GM19238 (cell line): ENCODE measurements around the gene LIG3.
"Not testable (repeated sequence)": the region's sequence is repeated elsewhere in the genome, so short reads cannot be mapped to it uniquely, and the experiment has no call there.

Experiments
- DNase-seq: peaks from one replicate; pipeline ENCODE4 v3.0.0; 2011; ENCODE audit warnings: low spot score; ENCODE audit not compliant: insufficient read length

Gene LIG3

GRCh38 chr17:34980353-34980680, at the start of gene LIG3:
Gene LIG3, plus strand, starts transcription at chr17:34980512. Its CDS starts 2,494 bp downstream, at chr17:34983006.
- DNase-seq = peak; percentile 95

DNA sequence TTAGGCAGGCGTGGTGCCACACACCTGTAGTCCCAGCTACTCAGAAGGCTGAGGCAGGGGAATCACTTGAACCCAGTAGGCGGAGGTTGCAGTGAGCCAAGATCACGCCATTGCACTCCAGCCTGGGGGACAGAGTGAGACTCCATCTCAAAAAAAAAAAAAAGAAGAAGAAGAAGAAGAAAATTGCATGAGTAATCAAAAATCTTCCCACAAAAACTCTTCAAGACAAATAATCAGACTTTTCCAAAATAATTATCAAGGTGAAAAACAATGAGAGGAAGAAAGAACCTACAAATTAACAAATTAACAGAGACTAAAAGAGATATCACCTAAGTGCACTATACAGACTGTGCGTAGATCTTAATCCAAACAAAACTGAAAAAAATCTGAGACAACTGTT, 29.5 kb upstream of the LIG3 start:
- not testable (repeated sequence) for DNase-seq

DNA sequence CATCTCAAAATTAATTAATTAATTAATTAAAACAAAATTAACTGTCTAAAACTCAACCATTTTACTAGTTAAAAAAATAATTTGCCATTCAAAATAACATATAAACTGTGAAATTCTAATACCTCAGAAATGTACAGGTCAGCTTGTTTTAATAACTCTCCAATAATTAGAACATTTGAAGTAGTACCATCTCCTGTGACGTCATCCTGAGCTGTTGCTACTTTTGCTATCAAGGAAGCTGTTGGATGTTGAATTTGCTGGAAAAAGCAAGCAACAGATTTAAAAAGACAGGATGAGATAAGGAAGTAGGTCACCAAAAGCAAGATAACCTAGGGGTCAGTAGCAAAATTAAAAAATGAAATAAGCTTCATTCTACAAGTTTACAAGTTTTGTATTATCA, 21.9 kb upstream of the LIG3 start:
- no peak for DNase-seq

- DNase-seq = peak; percentile 85
Observed at GRCh38 chr17:34961093-34961911, 19.0 kb upstream of the LIG3 start, which contains the start of the genes CCT6B and ZNF830. Gene CCT6B, minus strand, starts transcription at chr17:34961460. Its CDS starts 67 bp downstream, at chr17:34961393. Gene ZNF830, plus strand, starts transcription at chr17:34961540. Its CDS starts 27 bp downstream, at chr17:34961567.

- no peak for DNase-seq
Observed at GRCh38 chr17:34974179-34974578, 6.1 kb upstream of the LIG3 start.

GRCh38 chr17:34974794-34975785, 5.2 kb upstream of the LIG3 start:
- no peak for DNase-seq

GRCh38 chr17:34979153-34979552, 1.2 kb upstream of the LIG3 start:
- no peak for DNase-seq

GRCh38 chr17:34979650-34980352, 511 bp upstream of the LIG3 start:
- no peak for DNase-seq

GRCh38 chr17:34980681-34981537, 597 bp downstream of the LIG3 start:
- DNase-seq = peak; percentile 86

- DNase-seq = no peak
Observed at GRCh38 chr17:34981538-34982241, 1.4 kb downstream of the LIG3 start.

DNA sequence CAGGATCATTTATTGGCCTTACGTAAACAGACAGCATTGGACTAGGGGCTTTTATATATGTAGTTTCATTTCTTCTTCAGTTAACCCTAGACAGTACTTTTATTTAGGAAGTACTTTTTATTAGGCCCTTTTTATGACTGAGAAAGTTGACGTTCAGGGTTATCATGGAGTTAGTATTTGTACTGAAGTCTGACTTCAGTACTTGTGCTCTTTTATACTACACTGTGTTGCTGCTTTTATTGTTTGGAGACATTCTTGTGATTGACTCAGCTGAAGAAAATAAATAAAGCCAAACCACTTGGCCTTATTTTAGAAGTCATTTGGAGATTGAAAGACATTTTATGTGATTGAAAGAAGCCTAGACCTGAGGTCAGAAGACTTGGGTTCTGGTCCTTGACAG, 6.9 kb downstream of the LIG3 start:
- DNase-seq = no peak

DNA sequence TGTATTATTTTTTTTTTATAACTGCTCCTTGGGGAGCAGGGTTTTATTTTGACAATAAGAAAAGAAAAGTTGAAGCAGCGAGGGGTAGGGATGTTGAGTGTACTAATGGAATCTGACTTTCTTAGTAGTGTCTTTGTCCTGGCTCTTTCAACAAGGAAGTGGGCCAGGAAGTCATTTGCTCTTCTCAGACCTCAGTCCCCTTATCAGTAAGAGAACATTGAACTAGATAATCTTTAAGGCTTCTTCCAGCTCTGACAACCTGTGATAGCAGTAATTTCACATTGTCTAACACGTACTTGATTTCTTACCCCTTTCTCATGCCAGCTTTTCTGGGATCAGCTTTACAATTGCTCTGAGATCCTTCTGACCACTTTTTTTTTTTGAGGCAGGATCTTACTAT, 8.3 kb downstream of the LIG3 start:
- no peak for DNase-seq

DNA sequence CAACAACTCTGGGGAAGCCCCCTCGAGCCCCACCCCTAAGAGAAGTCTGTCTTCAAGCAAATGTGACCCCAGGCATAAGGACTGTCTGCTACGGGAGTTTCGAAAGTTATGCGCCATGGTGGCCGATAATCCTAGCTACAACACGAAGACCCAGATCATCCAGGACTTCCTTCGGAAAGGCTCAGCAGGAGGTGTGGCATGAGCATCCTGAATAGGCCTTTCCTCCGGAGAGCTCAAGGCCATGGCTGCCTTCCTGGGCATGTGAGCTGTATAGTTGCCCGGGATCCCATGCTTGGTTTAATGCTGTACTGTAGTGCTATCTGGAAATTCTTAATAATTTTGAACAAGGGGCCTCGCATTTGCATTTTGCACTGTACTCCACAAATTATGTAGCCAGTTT, 9.2 kb downstream of the LIG3 start:
- DNase-seq = no peak

GRCh38 chr17:34990921-34991365, 10.6 kb downstream of the LIG3 start:
- DNase-seq = no peak

GRCh38 chr17:34991606-34992005, 11.3 kb downstream of the LIG3 start:
- no peak for DNase-seq

GRCh38 chr17:34993031-34993430, 12.7 kb downstream of the LIG3 start:
- DNase-seq = no peak

DNA sequence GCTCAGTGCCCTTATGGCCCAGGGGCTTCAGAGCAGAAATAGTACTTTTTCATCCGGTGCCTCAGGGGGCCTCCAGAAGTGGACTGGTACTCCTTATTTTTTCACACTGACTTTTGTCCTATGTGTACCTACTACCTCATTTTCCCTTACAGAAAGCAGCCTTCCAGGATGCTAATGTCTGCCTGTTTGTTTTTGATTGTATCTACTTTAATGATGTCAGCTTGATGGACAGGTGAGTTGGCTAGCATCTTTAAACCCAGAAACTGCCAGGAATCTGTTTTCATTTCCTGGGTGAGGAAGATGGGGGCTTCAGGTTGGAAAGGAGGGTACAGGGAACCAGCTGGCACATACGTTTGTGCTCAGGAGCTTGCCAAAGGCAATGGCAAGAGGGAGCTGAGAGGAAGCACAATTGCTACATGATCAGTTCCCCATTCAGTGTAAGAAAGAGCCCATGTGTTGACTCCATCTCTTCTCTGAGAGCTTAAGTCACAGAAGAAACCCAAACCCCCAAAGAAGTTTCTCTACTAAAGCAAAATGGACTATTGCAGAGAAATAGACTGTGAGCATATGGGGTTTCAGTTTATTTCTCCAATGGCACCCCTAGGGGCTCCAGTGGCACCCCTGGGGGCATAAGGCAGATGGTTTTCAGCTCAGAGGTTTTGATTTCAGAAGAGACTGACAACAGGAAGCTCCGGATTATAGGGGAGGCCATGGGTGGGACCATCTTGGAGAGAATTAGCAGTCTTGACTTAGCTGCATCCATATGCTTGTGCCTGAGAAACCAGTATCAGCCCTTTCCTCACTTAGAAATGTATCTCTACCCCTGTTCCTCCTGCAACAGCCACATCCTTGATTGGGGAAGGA, 16.3 kb downstream of the LIG3 start:
- DNase-seq = no peak

DNA sequence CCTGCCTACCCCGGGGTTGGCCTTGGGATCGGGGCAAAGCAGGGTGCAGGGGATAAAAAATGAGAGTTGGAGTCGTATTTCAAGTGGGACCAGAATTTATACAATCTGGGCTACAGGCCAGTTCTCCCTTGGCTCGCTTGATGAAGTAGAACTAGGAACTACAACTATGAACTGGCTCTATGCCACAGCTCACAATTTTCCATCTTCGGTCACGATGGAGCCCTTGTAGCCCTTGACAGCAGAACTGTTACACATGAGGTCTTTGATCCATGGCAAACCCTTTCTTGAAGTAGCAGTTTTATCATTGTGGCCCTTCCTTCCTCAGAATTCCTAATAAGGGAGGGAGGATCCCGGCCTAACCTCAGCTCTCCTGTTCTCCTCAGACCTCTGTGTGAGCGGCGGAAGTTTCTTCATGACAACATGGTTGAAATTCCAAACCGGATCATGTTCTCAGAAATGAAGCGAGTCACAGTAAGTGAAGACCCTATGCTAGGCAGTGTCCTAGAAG, 17.1 kb downstream of the LIG3 start:
- no peak for DNase-seq

GRCh38 chr17:34998205-34998604, 17.9 kb downstream of the LIG3 start:
- peak; percentile 87 for DNase-seq
